Measurements from ENCODE around the gene HUWE1. TPM values are rescaled to one million over a fixed set of nuclear protein-coding genes. Genes with fewer than 3 reads are reported as not detected.
A peak's percentile ranks its signal among the peaks of the same experiment; 100 is the strongest.

HUWE1 gene
- total RNA-seq, 1 donor from 2014 or later = 225 TPM

DNA sequence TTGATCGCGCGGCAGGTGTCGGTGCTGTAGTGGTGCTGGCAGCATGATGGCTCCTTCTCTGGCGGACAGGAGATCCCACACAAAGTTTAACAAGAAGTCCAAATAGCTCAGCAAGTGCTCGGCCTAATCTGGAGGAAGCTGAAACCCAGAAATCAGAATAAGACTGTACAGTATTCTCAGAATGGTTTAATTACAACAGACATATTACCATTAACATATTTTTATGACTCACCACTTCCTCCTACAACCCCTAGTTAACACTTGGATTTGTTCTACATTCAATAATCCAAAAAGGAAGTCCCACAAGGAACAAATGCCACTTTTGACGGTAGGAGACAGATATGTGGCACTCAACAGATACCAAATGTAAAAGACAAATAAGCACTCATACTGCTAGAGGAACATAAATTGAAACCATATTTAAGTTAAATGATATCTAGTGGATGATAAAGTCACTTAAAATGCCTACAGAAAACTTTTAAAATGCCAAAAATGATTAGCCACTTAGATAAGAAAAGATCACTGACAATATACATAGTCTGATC, 91.2 kb downstream of the HUWE1 start:
- Mint-ChIP-seq H3K27ac (ENCODE audit: unreplicated experiment) (peak overlapping the region; percentile 59), H3K4me1 (ENCODE audit: low read depth, unreplicated experiment) (peaks cover 16% of the 10 kb centered on the region), H3K9me3 (ENCODE audit: unreplicated experiment) (no peaks in the 10 kb centered on the region), H3K27me3 (ENCODE audit: low read depth, unreplicated experiment) (no peaks in the 10 kb centered on the region), H3K36me3 (ENCODE audit: low read depth, unreplicated experiment) (peaks cover 2% of the 10 kb centered on the region), H3K4me3 (ENCODE audit: unreplicated experiment) (no peak overlapping the region)
- Histone ChIP-seq H3K9ac (ENCODE audit: low read length) (no peak overlapping the region), H3K4me2 (ENCODE audit: low read length) (no peak overlapping the region), H3K4me3 (ENCODE audit: insufficient read depth, low read depth, low read length) (no peak overlapping the region), H3K27me3 (ENCODE audit: insufficient read depth, low read length) (no peaks in the 10 kb centered on the region), H3K9me3 (ENCODE audit: insufficient read depth, low read depth, low read length) (no peaks in the 10 kb centered on the region), H2AFZ (ENCODE audit: low read depth, low read length) (no peak overlapping the region), H3K79me2 (ENCODE audit: insufficient read depth, low read length) (peaks cover 11% of the 10 kb centered on the region), H3K27ac (ENCODE audit: low read depth, low read length) (no peak overlapping the region), H4K20me1 (ENCODE audit: insufficient read depth, low read length) (peaks cover 23% of the 10 kb centered on the region), H3K36me3 (ENCODE audit: insufficient read depth, low read length) (peaks cover 58% of the 10 kb centered on the region), H3K4me1 (ENCODE audit: insufficient read depth, low read length) (peaks cover 8% of the 10 kb centered on the region)
- FAIRE-seq (peak; percentile 85), DNase-seq (ENCODE audit: low read depth) (no peak)
- TF ChIP-seq, protein P1, sequence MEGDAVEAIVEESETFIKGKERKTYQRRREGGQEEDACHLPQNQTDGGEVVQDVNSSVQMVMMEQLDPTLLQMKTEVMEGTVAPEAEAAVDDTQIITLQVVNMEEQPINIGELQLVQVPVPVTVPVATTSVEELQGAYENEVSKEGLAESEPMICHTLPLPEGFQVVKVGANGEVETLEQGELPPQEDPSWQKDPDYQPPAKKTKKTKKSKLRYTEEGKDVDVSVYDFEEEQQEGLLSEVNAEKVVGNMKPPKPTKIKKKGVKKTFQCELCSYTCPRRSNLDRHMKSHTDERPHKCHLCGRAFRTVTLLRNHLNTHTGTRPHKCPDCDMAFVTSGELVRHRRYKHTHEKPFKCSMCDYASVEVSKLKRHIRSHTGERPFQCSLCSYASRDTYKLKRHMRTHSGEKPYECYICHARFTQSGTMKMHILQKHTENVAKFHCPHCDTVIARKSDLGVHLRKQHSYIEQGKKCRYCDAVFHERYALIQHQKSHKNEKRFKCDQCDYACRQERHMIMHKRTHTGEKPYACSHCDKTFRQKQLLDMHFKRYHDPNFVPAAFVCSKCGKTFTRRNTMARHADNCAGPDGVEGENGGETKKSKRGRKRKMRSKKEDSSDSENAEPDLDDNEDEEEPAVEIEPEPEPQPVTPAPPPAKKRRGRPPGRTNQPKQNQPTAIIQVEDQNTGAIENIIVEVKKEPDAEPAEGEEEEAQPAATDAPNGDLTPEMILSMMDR (IDR thresholded peaks at IDR 0.05; ENCODE audit: insufficient read depth, low read depth, low read length) = no peak
- no peak for TF ChIP-seq EZH2 (IDR thresholded peaks at IDR 0.05; ENCODE audit: insufficient read depth, low read length)

DNA sequence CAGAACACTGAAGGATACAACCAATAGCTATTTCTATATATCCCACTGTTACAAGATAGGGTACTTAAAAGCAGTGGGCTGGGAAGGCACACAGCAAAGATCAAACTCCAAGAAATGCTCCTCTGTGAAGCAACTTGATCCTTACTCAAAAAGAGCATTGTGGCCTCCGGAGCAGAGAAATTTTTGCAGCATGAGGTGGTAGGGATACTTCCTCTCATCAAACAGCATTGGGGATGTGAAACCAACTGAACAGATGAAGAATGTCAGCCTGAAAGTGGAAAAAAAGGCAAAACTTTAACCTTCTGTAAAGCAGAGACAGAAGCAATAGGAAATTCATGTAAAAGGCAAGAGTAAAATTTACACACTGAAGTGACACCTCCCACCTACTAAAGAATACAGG, 92.2 kb downstream of the HUWE1 start:
- Histone ChIP-seq H3K27ac (ENCODE audit: low read depth, low read length) (peak overlapping the region; percentile 19), H3K4me2 (ENCODE audit: low read length) (peak overlapping the region; percentile 22), H2AFZ (ENCODE audit: low read depth, low read length) (no peak overlapping the region), H3K4me3 (ENCODE audit: insufficient read depth, low read depth, low read length) (no peak overlapping the region), H3K9me3 (ENCODE audit: insufficient read depth, low read depth, low read length) (no peaks in the 10 kb centered on the region), H3K4me1 (ENCODE audit: insufficient read depth, low read length) (peaks cover 8% of the 10 kb centered on the region), H3K9ac (ENCODE audit: low read length) (no peak overlapping the region), H4K20me1 (ENCODE audit: insufficient read depth, low read length) (peaks cover 15% of the 10 kb centered on the region), H3K27me3 (ENCODE audit: insufficient read depth, low read length) (no peaks in the 10 kb centered on the region), H3K79me2 (ENCODE audit: insufficient read depth, low read length) (peaks cover 11% of the 10 kb centered on the region), H3K36me3 (ENCODE audit: insufficient read depth, low read length) (peaks cover 56% of the 10 kb centered on the region)
- DNase-seq (ENCODE audit: low read depth) (peak; percentile 38), FAIRE-seq (peak; percentile 73)
- H3K4me3 Mint-ChIP-seq (ENCODE audit: unreplicated experiment) = no peak overlapping the region
- TF ChIP-seq, protein P1 (IDR thresholded peaks at IDR 0.05; ENCODE audit: insufficient read depth, low read depth, low read length) = no peak
- TF ChIP-seq EZH2 (IDR thresholded peaks at IDR 0.05; ENCODE audit: insufficient read depth, low read length) = no peak
- no peaks in the 10 kb centered on the region for H3K9me3 Mint-ChIP-seq (ENCODE audit: unreplicated experiment)
- H3K27ac Mint-ChIP-seq (ENCODE audit: unreplicated experiment) = peak overlapping the region; percentile 87
- no peaks in the 10 kb centered on the region for H3K27me3 Mint-ChIP-seq (ENCODE audit: low read depth, unreplicated experiment)
- H3K36me3 Mint-ChIP-seq (ENCODE audit: low read depth, unreplicated experiment) = peaks cover 4% of the 10 kb centered on the region
- peaks cover 16% of the 10 kb centered on the region for H3K4me1 Mint-ChIP-seq (ENCODE audit: low read depth, unreplicated experiment)

DNA sequence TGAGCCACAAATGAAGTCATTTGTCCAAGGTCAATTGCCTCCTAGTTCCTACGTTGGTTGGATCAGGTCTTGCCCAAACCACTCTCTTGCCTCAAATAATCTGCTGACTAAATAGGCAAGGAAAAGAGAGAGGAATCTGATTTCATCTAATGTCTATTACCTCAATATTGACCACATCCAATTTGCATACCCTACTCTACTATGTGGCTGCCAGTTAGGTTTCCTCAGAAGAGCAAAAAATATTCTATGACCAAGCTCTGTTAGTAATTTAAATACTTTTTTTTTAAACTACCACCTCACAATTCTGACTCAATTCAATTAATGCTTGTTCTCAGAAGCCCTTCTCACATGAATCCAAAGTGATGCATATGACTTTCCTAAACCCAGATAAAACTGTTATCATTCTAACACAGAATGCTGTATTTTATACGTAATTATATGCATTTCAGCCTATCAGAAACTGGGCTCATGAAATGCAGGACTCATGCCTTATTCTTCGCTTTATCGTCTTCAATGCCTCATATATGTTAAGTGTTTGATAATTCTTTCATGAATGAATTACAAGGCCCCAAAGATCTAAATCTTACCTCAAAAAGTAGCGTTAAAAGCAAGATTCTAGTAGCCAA, 98.6 kb downstream of the HUWE1 start:
- Mint-ChIP-seq H3K36me3 (ENCODE audit: low read depth, unreplicated experiment) (peaks cover 4% of the 10 kb centered on the region), H3K4me3 (ENCODE audit: unreplicated experiment) (no peak overlapping the region), H3K27me3 (ENCODE audit: low read depth, unreplicated experiment) (no peaks in the 10 kb centered on the region), H3K4me1 (ENCODE audit: low read depth, unreplicated experiment) (no peaks in the 10 kb centered on the region), H3K27ac (ENCODE audit: unreplicated experiment) (no peak overlapping the region), H3K9me3 (ENCODE audit: unreplicated experiment) (no peaks in the 10 kb centered on the region)
- H3K27me3 ChIP-seq (ENCODE audit: insufficient read depth, low read length) = no peaks in the 10 kb centered on the region
- no peak overlapping the region for H3K4me3 ChIP-seq (ENCODE audit: insufficient read depth, low read depth, low read length)
- H3K9ac ChIP-seq (ENCODE audit: low read length) = no peak overlapping the region
- H3K9me3 ChIP-seq (ENCODE audit: insufficient read depth, low read depth, low read length) = no peaks in the 10 kb centered on the region
- peak; percentile 91 for FAIRE-seq
- H3K79me2 ChIP-seq (ENCODE audit: insufficient read depth, low read length) = peaks cover 6% of the 10 kb centered on the region
- H3K27ac ChIP-seq (ENCODE audit: low read depth, low read length) = no peak overlapping the region
- no peak overlapping the region for H3K4me2 ChIP-seq (ENCODE audit: low read length)
- H3K4me1 ChIP-seq (ENCODE audit: insufficient read depth, low read length) = no peaks in the 10 kb centered on the region
- TF ChIP-seq, protein P1 (IDR thresholded peaks at IDR 0.05; ENCODE audit: insufficient read depth, low read depth, low read length) = no peak
- TF ChIP-seq EZH2 (IDR thresholded peaks at IDR 0.05; ENCODE audit: insufficient read depth, low read length) = no peak
- DNase-seq (ENCODE audit: low read depth) = peak; percentile 8
- no peak overlapping the region for H2AFZ ChIP-seq (ENCODE audit: low read depth, low read length)
- H4K20me1 ChIP-seq (ENCODE audit: insufficient read depth, low read length) = peaks cover 11% of the 10 kb centered on the region
- peaks cover 86% of the 10 kb centered on the region for H3K36me3 ChIP-seq (ENCODE audit: insufficient read depth, low read length)
